OCI-LY3 (cell line): ENCODE results near the gene FBXW7.

Source experiments
- CTCF ChIP-seq: fragments of 200-600, 300-600 bp; sonication (generic); IDR thresholded peaks from 2 replicates; pipeline ENCODE4 v1.5.1; 2014; ENCODE audit warnings: antibody characterized with exemption, low read length, low read depth
- EZH2phosphoT487 ChIP-seq: fragments of 200-600 bp; shearing (Covaris generic); IDR thresholded peaks from 2 replicates; pipeline ENCODE4 v1.6.1; 2018; ENCODE audit warnings: antibody characterized with exemption, mixed run types, low read depth

- TF ChIP-seq CTCF (no peak), EZH2phosphoT487 (no peak)
Observed at GRCh38 chr4:152585023-152585441, 49.1 kb upstream of the FBXW7 start.
